D721Med (cell line): ENCODE data around the gene LDLRAP1.

Experiments
- DNase-seq: peaks from one replicate; pipeline ENCODE4 v3.0.0; 2011; ENCODE audit warnings: low spot score; ENCODE audit not compliant: insufficient read length
- FAIRE-seq: peaks from 2 replicates; lab custom pipeline; 2011; peaks lifted over from hg19 to GRCh38; lab: Jason Lieb, UNC
- CTCF ChIP-seq: IDR thresholded peaks from 2 replicates; pipeline ENCODE4 v1.5.1; 2012; ENCODE audit warnings: mild to moderate bottlenecking, control low read depth; ENCODE audit not compliant: insufficient read depth; ENCODE audit errors: missing control alignments

Gene LDLRAP1

GRCh38 chr1:25562101-25562927 is 18.9 kb downstream of the LDLRAP1 start:
- no peak for DNase-seq
- FAIRE-seq = no peak
- TF ChIP-seq CTCF = no peak

GRCh38 chr1:25562928-25563283 is 19.5 kb downstream of the LDLRAP1 start:
- no peak for FAIRE-seq
- no peak for DNase-seq
- no peak for TF ChIP-seq CTCF

- DNase-seq = no peak
- TF ChIP-seq CTCF = no peak
- FAIRE-seq = no peak
Observed at GRCh38 chr1:25563330-25564215, 20.2 kb downstream of the LDLRAP1 start.

DNA sequence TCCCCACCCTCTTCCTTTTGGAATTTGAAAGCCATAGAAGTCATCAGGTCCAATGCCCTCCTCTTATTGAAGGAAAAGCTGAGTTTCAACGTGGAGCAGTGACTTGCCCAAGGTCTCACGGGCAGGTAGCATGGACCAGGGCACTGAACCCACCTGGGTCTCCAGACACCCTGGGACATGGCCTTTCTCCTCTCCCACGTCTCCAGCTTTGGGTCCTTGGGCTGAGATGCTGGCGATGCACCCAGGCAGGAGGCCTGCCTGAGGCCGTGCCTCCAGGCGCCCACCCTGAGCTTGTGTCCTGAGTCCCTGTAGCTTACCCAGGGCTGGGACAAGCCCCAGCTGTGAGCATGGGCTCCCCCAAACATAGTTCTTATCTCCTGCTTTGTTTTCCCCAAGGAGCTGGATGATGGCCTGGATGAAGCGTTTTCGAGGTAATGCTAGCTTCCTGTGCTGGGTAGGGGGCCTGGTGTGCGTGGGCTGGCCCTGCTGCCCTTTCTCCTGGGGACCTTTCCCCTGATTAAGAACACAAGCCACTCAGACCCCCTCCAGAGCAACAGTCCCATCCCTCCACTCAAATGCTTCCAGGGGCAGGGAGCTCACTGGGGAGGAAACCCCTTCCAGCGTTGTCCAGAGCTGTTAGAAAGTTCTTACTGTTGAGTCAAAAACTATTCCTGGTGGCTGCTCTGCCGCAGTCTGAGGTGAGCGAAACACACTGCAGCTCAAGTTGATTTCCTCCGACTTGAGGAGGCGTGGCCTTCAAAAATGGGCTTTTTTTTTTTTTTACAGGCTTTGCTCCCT is 21.6 kb downstream of the LDLRAP1 start:
- TF ChIP-seq CTCF = no peak
- DNase-seq (no peak), FAIRE-seq (no peak)

GRCh38 chr1:25565626-25566025 is 22.2 kb downstream of the LDLRAP1 start:
- no peak for TF ChIP-seq CTCF
- FAIRE-seq = no peak
- no peak for DNase-seq

- FAIRE-seq (no peak), DNase-seq (no peak)
- no peak for TF ChIP-seq CTCF
Observed at GRCh38 chr1:25566176-25566729, 22.8 kb downstream of the LDLRAP1 start.
